HFFc6 (cell line): ENCODE measurements around the gene PREPL. TPM values are rescaled to one million over a fixed set of nuclear protein-coding genes. Genes with fewer than 3 reads are reported as not detected.
"Not testable (repeated sequence)": the region's sequence is repeated elsewhere in the genome, so short reads cannot be mapped to it uniquely, and the experiment has no call there.

ENCODE experiments used
- DNase-seq: peaks from one replicate; pipeline ENCODE4 v3.0.0-alpha.2; 2018
- H3K27ac Mint-ChIP-seq: 2 replicates; pipeline ENCODE4 v1.8.0; 2020; ENCODE audit warnings: mild to moderate bottlenecking, mixed read lengths
- H3K27me3 Mint-ChIP-seq: 2 replicates; pipeline ENCODE4 v1.8.0; 2021; ENCODE audit warnings: mild to moderate bottlenecking, moderate library complexity, mixed read lengths; ENCODE audit not compliant: insufficient read depth
- H3K36me3 Mint-ChIP-seq: 2 replicates; pipeline ENCODE4 v1.8.0; 2021; ENCODE audit warnings: low read depth, mixed read lengths
- H3K4me1 Mint-ChIP-seq: 2 replicates; pipeline ENCODE4 v1.8.0; 2020; ENCODE audit warnings: low read depth, mixed read lengths
- H3K4me3 Mint-ChIP-seq: 2 replicates; pipeline ENCODE4 v1.8.0; 2020; ENCODE audit warnings: mild to moderate bottlenecking, moderate library complexity, mixed read lengths
- H3K9me3 Mint-ChIP-seq: 2 replicates; pipeline ENCODE4 v1.8.0; 2020; ENCODE audit warnings: mild to moderate bottlenecking, mixed read lengths
- total RNA-seq, 6 experiments: library from RNA; stranded (reverse); fragmentation: NEBNext Ultra II Directional; extraction: Animal tissue kit (Norgen Biotek cat#: 25700); gene quantifications; 2 replicates in 1 of 6; 3 replicates in 5 of 6; pipeline ENCODE4 v1.2.3, GENCODE V29; 2021
- TF ChIP-seq, protein P1 (sequence below): fragments of 200-600 bp; sonication (generic); IDR thresholded peaks from 2 replicates; pipeline ENCODE4 v1.5.0; 2021; ENCODE audit warnings: antibody characterized with exemption, mild to moderate bottlenecking

The PREPL gene
- total RNA-seq, 6 experiments from 2014 or later, result 51.5 to 67.1 (median 55.6) TPM

DNA sequence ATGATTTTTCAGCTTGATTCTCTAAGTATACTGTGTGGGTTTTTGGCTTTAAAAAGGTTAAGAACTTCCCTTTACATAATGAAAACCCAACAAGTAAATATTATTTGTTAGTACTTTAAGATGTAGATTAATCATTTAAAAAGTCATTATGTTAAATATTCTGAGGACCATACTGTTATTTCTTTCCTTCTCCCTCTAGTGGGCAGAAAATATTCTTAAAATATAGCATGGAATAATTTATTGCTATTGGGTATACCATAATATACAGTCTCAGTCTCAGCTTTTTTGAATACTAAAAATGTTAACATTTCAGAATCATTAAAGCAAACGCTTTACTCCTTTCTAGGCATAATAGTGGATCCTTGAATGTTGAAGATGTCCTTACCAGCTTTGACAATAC is 28.6 kb upstream of the PREPL start:
- TF ChIP-seq, protein P1, sequence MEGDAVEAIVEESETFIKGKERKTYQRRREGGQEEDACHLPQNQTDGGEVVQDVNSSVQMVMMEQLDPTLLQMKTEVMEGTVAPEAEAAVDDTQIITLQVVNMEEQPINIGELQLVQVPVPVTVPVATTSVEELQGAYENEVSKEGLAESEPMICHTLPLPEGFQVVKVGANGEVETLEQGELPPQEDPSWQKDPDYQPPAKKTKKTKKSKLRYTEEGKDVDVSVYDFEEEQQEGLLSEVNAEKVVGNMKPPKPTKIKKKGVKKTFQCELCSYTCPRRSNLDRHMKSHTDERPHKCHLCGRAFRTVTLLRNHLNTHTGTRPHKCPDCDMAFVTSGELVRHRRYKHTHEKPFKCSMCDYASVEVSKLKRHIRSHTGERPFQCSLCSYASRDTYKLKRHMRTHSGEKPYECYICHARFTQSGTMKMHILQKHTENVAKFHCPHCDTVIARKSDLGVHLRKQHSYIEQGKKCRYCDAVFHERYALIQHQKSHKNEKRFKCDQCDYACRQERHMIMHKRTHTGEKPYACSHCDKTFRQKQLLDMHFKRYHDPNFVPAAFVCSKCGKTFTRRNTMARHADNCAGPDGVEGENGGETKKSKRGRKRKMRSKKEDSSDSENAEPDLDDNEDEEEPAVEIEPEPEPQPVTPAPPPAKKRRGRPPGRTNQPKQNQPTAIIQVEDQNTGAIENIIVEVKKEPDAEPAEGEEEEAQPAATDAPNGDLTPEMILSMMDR, result peak; percentile 77
- H3K4me1 Mint-ChIP-seq, result no peaks in the 10 kb centered on the region
- H3K27ac Mint-ChIP-seq, result no peak overlapping the region
- peaks cover 4% of the 10 kb centered on the region for H3K36me3 Mint-ChIP-seq
- H3K27me3 Mint-ChIP-seq, result no peaks in the 10 kb centered on the region; the same call in 1 of the 2 replicates
- no peak overlapping the region for H3K4me3 Mint-ChIP-seq
- peaks cover 3% of the 10 kb centered on the region; the same call in 1 of the 2 replicates for H3K9me3 Mint-ChIP-seq
- no peak for DNase-seq

DNA sequence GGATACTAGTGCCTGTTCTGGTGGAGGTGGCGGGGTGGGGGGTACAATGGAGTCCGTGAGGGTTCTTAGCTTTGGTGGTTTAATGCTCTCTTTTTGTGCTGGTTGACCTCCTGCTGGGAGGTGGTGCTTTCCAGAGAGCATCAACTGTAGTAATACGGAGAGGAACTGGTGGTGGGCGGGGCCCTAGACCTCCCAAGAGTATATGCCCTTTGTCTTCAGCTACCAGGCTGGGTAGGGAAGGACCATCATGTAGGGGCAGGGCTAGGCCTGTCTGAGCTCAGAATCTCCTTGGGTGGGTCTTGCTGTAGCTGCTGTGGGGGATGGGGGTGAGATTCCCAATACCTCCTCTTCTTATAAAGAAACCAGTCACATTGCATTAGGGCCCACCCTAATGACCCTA is 27.6 kb upstream of the PREPL start:
- TF ChIP-seq, protein P1, result no peak
- H3K36me3 Mint-ChIP-seq, result peaks cover 13% of the 10 kb centered on the region
- H3K4me1 Mint-ChIP-seq, result no peaks in the 10 kb centered on the region
- H3K9me3 Mint-ChIP-seq, result peaks cover 7% of the 10 kb centered on the region; the same call in 1 of the 2 replicates
- H3K27me3 Mint-ChIP-seq, result no peaks in the 10 kb centered on the region; the same call in 1 of the 2 replicates
- no peak overlapping the region for H3K27ac Mint-ChIP-seq
- H3K4me3 Mint-ChIP-seq, result no peak overlapping the region
- DNase-seq, result no peak

DNA sequence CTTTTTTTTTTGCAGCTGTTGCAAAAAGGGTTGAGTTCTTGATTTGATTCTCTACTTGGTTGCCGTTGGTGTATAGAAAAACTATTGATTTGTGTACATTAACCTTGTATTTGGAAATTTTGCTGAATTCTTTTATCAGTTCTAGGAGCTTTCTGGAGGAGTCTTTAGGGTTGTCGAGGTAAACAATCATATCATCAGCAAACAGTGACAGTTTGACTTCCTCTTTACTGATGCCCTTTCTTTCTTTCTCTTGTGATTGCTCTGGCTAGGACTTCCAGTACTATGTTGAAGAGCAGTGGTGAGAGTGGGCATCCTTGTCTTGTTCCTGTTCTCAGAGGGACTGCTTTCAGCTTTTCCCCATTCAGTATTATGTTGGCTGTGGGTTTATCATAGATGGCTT is 23.9 kb upstream of the PREPL start:
- not testable (repeated sequence) for H3K4me1 Mint-ChIP-seq, H3K9me3 Mint-ChIP-seq, H3K4me3 Mint-ChIP-seq, H3K27ac Mint-ChIP-seq, DNase-seq, H3K27me3 Mint-ChIP-seq
- peaks cover 13% of the 10 kb centered on the region for H3K36me3 Mint-ChIP-seq

DNA sequence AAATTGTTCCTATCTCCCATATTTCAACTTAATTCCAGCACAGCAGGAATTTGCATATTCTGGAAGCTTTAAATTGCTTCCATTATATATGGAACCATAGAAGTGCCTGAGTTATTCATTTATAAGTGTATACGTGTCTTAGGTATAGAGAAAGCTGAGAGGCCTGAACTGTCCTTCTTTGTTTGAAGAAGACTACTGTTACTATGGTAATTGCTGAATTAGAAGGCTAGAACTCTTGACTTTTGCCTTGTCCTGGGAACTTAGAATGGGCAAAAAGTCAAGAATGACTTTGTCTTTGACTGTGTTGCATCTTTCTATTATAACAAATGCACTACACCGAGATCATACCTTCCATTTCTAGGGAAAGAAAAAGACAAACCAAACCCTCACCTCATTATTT is 16.2 kb upstream of the PREPL start:
- peaks cover 6% of the 10 kb centered on the region; the same call in 1 of the 2 replicates for H3K36me3 Mint-ChIP-seq
- TF ChIP-seq, protein P1, result no peak
- peaks cover 17% of the 10 kb centered on the region for H3K4me1 Mint-ChIP-seq
- H3K4me3 Mint-ChIP-seq, result no peak overlapping the region
- H3K27ac Mint-ChIP-seq, result no peak overlapping the region
- DNase-seq, result no peak
- H3K9me3 Mint-ChIP-seq, result no peaks in the 10 kb centered on the region
- no peaks in the 10 kb centered on the region; the same call in 1 of the 2 replicates for H3K27me3 Mint-ChIP-seq

DNA sequence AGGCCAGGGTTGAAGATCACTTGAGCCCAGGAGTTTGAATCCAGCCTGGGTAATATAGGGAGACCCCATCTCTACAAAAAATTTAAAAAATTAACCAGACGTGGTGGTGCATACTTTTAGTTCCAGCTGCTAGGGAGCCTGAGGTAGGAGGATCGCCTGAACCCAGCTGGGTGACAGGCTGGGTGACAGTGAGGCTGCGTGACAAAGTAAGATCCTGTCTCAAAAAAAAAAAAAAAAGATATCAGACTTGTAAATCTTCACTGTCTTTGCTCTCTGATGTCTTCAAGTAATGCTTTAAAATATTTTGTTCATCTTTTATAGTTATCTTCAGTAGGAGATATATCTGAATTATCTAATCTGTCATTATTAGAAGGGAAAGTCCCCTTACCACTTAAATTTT is 11.0 kb upstream of the PREPL start:
- Mint-ChIP-seq H3K27me3 (no peaks in the 10 kb centered on the region; the same call in 1 of the 2 replicates), H3K36me3 (no peaks in the 10 kb centered on the region), H3K27ac (no peak overlapping the region), H3K4me1 (no peaks in the 10 kb centered on the region), H3K9me3 (no peaks in the 10 kb centered on the region), H3K4me3 (no peak overlapping the region)
- TF ChIP-seq, protein P1, result no peak
- no peak for DNase-seq

DNA sequence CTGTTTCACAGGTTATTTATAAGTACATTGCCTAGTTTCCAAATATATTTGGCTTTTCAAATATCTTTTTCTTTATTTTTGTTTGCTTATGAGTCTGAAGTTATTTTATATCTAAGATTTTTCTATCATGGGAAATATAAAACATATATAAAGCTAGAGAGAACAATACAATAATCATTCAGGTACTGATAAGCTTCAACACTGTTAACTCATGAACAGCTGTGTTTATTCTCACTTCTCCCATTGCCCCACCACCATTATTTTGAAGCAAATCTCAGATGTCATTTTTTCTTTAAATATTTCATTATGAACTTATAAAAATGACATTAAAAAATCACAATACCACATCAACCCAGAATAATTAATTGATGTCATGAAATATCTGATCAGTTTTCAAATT is 10.2 kb upstream of the PREPL start:
- no peak overlapping the region for H3K4me3 Mint-ChIP-seq
- H3K4me1 Mint-ChIP-seq, result no peaks in the 10 kb centered on the region
- H3K27ac Mint-ChIP-seq, result no peak overlapping the region
- no peaks in the 10 kb centered on the region for H3K9me3 Mint-ChIP-seq
- H3K27me3 Mint-ChIP-seq, result no peaks in the 10 kb centered on the region; the same call in 1 of the 2 replicates
- H3K36me3 Mint-ChIP-seq, result no peaks in the 10 kb centered on the region
- DNase-seq, result no peak
- TF ChIP-seq, protein P1, result no peak
